Stimulated activated CD8-positive, alpha-beta memory T cell treated with anti-CD3 and anti-CD28 coated beads, Interleukin-12 subunit alpha, Interleukin-12 subunit beta, amount 100 ng/mL, for 1 hour (primary cell): ENCODE results near the gene TMEM175.
A peak's percentile ranks its signal among the peaks of the same experiment; 100 is the strongest.
"Not testable (repeated sequence)": the region's sequence is repeated elsewhere in the genome, so short reads cannot be mapped to it uniquely, and the experiment has no call there.

Experiments used
- DNase-seq: peaks from one replicate; pipeline ENCODE4 v3.0.0-alpha.2; 2020; ENCODE audit warnings: low read depth

TMEM175 gene

DNA sequence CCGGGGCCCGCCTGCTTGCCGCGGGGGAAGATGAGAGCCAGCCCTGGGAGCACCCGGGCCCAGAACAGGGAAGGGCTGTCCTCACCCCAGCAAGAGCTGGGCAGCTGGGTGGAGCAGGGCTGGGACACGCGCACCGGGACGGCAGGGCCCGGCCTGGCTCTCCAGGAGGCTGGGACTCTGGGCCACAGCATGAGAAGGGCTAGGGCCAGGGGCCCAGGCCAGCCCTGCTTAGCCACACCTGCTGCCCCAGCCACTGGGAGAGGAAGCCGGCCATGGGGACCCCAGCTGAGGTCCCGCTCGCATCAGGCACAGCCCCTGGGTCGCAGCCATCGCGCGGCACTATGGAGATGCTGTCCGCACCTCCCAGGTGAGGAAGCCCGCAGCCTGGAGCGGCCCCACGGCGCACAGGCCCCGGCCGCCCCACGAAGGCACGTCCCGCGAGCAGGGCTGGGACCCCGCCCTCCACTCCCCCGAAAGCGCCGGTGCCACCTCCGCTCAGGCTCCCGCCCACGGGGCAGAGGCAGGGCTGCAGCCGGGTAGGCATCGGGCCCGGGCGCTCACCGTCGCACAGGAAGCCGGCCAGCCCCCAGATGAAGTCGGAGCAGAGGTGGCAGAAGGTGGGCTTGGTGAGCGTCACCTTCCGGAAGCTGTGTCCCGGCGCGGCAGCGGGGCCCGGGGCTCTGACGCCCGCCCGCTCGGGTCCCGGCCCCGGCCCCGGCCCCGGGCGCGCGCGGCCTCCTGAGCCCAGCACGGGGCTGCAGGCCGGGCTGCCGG lies 40.6 kb downstream of the TMEM175 start:
- peak; percentile 29 for DNase-seq

DNA sequence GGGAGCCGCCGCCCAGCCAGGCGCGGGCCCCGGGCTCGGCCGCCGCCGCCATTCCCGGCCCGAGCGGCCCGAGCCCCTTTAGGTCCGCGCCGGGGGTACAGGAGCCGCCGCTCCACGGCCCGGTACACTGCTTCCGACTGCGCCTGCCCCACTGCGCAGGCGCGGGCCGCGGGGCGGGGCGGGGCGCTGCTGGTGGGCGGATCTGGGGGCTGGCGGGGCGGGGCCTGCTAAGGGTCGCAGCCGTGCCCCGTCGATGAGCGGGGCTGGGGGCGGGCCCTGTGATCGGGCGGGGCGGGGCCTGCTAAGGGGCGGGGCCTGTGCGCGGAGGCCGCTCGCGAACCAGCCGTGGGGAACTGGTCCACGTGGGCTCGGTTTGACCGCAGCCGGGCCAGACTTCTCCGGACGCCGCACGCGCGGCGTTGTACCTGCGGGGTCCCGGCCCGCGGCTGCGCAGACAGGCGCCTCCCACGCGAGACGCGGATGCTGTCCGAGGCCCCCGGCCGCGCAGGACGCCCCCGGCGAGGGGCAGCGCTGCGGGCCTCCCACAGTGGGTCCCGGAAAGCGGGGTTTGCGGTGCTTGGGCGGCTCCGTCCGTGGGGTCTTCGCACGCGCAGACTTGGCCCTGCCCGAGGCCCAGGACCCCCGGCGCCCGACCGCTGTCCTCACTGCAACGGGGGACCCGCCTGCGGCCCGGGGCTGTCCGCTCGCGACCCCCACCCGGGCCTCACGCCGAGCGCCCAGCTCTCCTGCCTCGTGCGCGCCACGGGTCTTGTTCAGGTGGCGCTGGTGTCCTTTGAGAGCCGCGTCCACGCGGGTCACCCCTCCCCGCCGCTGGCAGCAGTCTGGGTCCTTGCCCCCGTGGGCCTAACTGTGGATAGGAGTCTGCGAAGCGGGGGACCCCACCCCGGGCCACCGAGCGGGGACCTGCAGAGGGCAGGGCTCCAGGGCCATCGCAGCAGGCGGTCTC lies 41.5 kb downstream of the TMEM175 start, which contains the start of gene DGKQ:
Gene DGKQ, minus strand, starts transcription at position 139 of the 967 bp plus-strand sequence. Its CDS starts 87 bp downstream, at position 52.
- DNase-seq: peak; percentile 80

DNA sequence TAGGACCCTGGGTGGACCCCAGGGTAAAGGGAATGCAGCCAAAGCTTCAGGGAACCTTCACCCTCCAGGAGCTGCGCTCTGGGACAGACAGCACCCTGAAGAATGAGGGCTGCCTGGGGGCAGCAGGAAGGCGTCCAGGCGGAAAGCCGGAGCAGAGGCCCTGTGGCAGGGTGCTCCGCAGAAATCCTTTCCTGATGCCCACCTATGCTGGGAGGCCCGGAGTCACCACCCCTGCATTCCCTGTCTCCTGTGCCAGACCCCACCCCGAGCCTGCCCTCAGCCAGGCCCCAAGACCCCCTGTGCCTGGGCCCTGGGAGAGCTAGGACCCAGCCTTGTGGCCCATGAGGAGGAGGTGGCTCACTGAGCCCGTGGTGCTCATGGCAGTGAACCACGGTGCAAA lies 42.4 kb downstream of the TMEM175 start:
- DNase-seq: no peak

DNA sequence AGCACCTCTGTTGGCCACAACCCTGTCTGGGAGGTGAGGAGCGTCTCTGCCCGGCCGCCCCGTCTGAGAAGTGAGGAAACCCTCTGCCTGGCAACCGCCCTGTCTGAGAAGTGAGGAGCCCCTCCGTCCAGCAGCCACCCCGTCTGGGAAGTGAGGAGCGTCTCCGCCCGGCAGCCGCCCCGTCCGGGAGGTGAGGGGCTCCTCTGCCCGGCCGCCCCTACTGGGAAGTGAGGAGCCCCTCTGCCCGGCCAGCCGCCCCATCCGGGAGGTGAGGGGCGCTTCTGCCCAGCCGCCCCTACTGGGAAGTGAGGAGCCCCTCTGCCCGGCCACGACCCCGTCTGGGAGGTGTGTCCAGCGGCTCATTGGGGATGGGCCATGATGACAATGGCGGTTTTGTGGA lies 43.8 kb downstream of the TMEM175 start:
- not testable (repeated sequence) for DNase-seq

DNA sequence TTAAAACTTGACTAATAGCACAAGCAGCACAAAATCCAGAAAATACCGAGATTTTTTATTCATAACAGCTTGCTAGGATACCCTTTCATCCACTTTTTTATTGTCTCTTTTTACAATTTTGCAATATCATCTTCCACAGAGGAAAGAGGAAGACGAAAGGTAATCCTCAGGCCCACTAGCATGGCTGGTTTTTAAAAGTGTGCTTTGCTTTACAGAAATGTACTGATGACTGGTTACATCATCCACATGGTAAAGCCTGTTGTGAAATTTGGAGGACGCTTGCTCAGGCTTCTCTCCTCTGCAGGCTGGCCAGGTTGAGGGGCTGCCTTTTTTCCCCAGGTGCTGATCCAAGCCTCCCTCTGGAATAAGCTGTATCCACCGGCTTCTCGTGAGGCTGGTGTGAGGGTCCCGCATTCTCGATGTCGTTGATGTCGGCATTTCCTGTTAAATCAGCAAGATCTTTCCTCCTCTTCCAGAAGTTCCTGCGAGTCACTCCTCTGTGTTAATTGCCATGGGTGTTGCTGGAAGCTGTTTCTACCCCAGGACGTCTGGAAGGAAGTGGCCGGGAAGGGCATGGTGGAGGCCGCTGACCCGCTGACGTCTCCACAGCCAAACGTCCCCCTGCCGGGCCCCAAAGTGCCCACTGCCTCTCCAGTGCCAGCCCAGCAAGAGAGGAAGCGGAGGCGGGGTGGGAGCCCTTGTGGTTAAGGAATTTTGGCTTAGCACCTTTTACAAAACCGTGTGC lies 46.9 kb downstream of the TMEM175 start:
- no peak for DNase-seq

DNA sequence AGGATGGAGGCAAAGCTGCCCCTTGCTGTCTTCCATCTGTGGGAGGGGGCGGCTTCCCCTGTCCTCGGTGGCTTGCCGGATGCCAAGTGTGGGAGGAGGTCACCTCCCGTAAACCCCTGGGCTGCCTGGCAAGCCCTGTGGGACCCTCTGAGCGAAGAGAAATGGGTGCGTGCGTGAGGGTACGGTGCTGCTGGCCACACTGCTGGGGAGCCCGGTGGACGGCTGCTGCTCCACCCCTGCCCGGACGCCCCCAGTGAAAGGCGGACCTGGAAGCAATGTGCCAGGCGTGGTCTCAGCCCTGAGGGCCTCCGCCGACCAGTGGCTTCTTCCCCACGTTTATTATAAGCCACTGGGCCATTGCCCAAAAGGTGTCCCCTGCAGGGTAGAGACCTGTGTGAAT lies 50.0 kb downstream of the TMEM175 start:
- no peak for DNase-seq

DNA sequence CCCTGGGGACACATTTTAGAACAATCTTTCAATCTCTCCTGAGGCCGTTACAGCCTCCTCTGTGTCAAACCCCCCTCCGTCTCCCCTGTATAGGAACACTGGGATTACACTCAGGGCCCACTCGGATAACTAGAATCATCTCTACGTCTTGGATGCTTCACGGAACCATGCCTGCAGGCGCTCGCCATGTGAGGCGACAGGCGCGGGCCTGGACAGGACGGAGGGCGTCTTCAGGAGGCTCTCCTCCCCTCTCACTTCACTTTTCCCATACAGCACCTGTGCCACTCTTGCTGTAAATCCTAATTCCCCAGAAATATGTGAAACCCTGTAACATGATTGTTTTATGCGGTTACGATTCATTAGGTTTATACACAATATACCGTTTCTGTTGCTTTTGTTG lies 50.6 kb downstream of the TMEM175 start:
- DNase-seq: no peak

DNA sequence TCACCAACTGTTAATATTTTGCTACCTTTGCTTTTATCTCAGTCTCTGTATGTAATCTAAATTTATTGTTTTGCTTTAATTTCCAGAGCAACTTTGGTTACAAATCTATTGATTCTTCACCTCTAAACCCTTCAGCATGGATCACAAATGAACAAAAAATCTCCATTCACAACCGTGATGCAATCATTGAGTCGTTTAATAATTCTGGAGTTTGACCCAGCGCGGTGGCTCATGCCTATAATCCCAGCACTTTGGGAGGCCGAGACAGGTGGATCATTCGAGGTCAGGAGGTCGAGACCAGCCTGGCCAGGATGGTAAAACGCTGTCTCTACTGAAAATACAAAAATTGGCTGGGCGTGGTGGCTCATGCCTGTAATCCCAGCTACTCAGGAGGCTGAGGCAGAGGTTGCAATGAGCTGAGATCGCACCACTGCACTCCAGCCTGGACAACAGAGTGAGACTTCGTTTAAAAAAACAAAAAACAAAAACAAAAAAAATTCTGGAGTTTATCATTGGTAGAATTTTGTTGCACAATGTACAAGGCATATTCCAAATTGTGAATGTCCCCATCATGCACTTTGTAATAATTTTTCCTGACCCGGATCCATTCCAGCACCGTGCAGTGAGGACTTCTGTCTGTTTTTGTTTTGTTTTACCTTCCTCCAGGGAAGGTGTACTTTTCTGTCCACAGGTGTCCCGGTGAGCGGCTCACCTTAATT lies 52.2 kb downstream of the TMEM175 start:
- DNase-seq: no peak

DNA sequence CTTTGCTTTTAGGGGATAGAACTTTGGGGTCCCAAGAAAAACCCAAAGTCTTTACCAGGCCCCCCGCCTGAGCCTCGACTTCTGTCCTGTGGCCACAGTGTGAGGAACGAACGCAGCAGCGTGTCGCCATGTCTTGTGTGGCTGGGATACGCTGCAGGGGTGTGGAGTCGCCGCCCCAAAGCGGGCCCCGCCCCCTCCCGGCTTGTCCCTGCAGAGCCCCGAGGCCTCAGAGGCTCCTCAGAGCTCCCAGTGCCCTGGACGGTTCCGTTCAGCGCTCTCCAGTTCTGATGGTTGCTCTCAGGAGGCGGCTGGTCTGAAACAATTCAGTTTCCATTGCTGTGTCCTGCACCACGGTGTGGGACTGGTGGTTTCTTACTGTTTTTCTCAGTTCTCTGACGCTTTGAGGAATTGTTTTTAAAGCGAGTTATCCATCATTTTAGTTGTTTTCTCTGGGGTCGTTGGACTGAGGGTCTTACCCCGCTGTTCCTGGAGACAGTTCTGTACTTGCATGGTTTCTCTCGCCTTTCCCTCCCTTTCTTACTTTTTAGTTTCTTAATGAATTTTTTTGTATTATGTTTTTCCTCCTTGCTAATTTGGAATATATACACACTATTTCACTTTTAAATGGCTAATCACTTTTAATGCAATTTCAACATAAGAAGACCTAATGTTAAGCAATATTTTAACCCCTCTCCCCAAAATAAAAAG lies 53.0 kb downstream of the TMEM175 start:
- DNase-seq: peak; percentile 40

DNA sequence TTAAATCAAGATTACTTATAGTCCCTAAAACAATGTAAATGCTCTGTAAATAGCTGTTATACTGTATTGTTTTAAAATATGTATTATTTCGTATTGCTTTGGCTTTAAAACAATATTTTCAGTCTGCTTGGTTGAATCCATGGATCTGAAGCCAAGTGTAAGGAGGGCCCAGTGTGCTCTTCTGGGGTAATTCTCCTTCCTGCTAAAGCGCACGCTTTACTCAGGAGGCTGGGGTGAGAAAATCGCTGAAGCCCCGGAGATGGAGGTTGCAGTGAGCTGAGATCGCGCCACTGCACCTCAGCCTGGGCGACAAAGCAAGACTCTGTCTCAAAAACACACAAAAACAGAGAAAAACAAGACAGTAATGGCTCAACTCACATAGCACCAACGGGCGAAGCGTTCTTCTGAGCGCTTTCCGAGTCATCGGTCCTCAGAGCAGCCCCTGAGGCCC lies 54.2 kb downstream of the TMEM175 start:
- no peak for DNase-seq

DNA sequence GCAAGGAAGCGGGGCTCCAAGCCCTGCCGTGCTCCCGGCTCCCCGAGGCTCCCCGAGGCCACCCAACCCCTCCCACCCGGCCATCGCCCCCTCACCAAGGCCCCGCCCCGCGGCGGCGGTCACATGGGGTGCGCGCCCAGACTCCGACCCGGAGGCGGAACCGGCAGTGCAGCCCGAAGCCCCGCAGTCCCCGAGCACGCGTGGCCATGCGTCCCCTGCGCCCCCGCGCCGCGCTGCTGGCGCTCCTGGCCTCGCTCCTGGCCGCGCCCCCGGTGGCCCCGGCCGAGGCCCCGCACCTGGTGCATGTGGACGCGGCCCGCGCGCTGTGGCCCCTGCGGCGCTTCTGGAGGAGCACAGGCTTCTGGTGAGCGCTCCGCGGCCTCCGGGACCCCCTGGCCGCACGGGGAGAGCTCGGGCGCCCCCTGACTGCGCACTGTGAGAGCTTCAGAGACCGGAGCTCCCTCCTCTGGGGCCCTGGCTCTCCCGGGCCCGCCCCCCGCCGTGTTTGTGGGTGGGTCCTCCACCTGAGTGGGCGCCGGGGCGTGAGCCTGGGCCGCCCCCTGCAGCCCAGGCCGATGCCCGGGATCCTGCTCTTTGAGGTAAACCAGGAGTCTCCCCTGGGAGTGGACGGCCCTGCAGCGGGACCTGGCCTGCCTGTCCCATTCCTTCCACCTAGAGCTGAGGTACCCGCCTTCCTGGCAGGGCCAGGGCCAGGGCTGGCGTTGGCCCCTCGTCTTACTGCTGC lies 54.8 kb downstream of the TMEM175 start, which contains the start of gene IDUA:
Gene IDUA, plus strand, starts transcription at position 166 of the 745 bp plus-strand sequence. Its CDS starts 41 bp downstream, at position 207.
- DNase-seq: peak; percentile 76

DNA sequence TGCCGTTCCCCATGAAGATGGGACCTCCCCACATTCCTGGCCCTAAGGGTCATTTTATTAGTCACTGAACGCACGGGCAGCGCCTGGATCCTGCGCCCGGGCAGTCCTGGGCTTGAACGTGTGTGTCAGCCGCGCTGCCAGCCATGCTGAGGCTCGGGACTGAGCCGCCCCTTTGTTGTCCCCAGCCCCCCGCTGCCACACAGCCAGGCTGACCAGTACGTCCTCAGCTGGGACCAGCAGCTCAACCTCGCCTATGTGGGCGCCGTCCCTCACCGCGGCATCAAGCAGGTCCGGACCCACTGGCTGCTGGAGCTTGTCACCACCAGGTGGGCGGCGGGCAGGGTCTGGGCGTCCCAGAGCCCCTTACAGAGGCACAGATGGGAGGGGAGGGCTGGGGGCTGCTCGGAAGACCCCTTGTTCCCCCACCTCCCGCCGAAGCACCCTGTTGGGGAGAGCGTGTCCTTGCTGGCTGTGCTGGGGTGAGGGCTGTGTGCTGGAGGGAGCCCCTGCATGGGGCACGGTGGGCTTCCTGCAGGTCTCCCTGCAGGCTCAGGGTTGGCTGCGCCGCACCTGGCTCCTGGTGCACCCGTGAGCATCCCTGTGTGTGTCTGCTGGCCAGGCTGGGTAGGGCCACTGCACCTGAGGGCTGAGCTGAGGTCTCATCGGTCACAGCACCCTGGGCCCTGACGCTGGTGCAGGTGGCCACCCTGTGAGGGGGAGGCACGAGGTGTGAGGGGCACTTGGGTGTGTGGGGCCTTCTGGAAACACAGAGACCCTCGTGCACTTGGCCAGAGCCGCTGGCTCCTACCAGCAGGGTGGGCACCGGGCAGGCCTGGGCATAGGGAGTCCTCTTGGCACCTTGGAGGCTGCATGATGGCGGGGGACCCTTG lies 55.6 kb downstream of the TMEM175 start:
- DNase-seq: no peak

DNA sequence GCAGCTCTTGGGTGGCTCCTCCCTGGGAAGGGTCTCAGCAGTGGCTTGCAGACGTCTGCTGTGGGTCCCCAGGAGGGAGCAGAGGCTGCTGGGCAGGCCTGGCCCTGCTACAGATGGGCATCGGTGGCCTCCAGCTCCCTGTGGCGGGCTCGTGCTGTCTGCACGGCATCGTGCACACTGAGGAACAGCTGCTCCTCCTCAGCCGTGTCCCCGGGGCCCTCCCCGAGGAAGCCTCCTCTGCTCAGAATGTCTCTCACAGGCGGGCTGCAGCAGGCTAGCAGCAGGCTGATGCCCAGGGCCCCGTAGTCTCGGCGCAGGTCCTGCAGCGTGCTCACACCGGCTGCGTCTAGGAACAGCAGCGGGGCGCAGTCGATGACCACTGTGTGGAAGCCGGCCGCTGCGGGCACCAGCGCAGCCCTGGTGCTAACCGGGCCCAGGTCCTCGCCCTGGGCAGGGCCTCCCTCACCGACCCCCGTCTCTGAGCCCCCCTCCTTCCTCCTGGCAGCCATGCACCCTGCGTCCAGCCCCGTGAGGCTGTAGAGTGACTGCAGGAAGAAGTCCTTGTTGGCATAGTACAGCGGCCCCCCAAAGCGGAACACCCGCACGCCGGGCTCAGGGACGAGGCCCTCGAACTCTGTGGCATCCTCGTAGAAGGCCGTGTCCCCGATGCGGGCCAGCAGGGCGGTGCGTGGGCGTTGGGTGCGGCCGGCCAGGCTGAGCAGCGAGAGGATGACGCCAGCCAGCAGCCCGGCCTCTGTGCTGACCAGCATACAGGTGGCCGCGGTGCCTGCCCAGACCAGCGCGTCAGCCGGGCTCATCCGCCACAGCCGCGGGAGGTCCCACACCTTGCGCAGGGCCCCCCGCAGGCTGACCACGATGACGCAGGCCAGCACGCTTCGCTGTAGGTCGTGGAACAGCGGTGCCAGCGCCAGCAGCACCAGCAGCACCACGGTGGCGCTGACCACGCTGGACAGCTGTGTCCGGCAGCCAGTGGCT lies 56.8 kb downstream of the TMEM175 start:
- no peak for DNase-seq

DNA sequence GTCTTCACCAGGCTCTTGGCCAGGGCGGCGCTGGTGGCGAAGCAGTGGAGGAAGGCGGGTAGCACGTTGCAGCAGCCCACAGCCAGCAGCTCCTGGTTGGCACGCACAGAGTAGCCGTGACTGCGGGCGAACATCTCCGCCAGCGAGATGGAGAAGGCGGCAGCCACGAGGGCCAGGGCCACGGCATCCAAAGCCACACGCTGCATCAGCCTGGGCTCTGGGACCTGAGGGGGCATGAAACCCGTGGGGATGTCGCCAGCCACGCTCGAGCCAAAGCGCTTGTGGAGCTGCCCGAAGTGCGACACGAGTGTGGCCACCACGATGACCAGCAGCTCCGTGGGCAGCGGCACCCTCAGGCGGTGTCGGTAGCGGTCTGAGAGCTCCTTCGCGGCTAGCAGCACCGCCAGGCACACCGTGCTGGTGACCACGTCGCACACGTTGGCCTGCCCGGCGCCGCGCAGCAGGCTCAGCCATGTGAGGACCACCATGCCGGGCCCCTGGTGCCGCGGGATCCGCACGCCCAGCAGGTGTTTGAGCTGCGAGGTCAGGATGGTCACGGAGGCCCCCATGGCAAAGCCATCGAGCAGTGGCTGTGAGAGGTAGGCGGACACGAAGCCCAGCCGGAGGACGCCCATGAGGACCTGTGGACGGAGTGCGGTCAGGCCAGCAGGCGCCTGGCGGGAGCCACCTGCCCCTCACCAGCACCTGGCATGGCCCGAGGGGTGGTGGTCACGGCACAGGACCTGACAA lies 57.6 kb downstream of the TMEM175 start:
- DNase-seq: no peak

DNA sequence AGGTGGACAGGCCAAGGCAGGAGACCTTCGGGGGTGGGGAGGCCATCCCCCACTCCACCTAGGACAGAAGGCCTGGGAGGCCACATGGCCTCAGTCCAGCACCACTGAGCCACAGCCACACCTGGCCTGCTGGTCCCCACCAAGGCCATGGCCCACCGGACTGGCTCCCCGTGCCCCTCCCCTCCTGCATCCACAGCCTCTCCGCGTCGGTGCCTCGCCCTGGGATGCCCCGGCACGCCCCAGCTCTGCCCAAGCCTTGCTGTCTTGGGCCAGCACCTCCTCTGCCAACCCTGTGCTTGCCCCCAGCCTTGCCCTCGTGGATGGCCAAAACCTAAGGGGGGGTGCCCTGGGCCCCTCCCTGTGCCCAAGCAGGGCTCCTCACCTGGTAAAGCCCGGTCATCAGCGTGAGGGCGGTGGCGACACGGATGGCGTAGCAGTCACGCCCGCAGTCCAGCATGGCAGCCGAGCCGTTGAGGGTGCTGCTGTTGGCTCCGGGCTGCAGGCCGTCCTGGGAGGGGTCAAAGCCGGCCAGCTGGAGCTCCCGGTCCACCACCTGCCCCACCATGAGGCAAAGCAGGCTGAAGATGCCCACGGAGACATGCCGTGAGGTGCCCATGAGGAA lies 58.6 kb downstream of the TMEM175 start:
- DNase-seq: no peak
